ENCODE data around the gene STIM1. TPM values are rescaled to one million over a fixed set of nuclear protein-coding genes. Genes with fewer than 3 reads are reported as not detected.
"Not testable (repeated sequence)": the region's sequence is repeated elsewhere in the genome, so short reads cannot be mapped to it uniquely, and the experiment has no call there.

STIM1 gene
- total RNA-seq, 2 experiments from 2014 or later, result 111 to 113 TPM

DNA sequence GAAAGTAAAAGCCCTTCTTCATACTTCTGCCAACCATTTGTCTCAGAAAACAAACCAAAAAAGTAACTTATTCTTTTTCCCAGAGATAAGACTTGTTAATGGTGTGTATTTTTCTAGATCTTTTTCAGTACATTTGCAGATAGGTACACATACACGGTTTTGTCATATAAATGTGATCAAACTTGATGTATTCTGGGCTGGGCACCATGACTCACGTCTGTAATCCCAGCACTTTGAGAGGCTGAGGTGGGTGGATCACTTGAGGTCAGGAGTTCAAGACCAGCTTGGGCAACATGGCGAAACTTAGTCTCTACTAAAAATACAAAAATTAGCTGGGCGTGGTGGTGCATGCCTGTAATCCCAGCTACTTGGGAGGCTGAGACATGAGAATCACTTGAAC lies 274.8 kb downstream of the STIM1 start:
- POLR2A ChIA-PET, CTCF ChIA-PET, H3K27me3 Mint-ChIP-seq, H3K4me1 Mint-ChIP-seq, H3K27ac Mint-ChIP-seq, DNase-seq, H3K9me3 Mint-ChIP-seq, H3K4me3 Mint-ChIP-seq: not testable (repeated sequence)
- peaks cover 75% of the 10 kb centered on the region for H3K36me3 Mint-ChIP-seq (ENCODE audit: low read depth)

- Mint-ChIP-seq H3K36me3 (ENCODE audit: low read depth) (peaks cover 70% of the 10 kb centered on the region), H3K9me3 (no peaks in the 10 kb centered on the region), H3K4me3 (no peak overlapping the region), H3K27ac (no peak overlapping the region), H3K27me3 (no peaks in the 10 kb centered on the region), H3K4me1 (no peaks in the 10 kb centered on the region)
- DNase-seq, result no peak
- ChIA-PET POLR2A (no interaction called here), CTCF (interaction anchor here (1.1 kb wide), 1 partner anchor 280 kb away, joined by 3 read pairs; no protein-coding TSS in a partner anchor)
These were observed 279.3 kb downstream of the STIM1 start for GRCh38 chr11:4134806-4135205.

- CTCF ChIA-PET, result no interaction called here
- POLR2A ChIA-PET, result no interaction called here
- Mint-ChIP-seq H3K4me3 (no peak overlapping the region), H3K36me3 (ENCODE audit: low read depth) (peaks cover 77% of the 10 kb centered on the region), H3K9me3 (peaks cover 2% of the 10 kb centered on the region), H3K27me3 (no peaks in the 10 kb centered on the region), H3K4me1 (no peaks in the 10 kb centered on the region), H3K27ac (no peak overlapping the region)
- DNase-seq, result no peak
These were observed 283.0 kb downstream of the STIM1 start for GRCh38 chr11:4138497-4138896.

- POLR2A ChIA-PET, result no interaction called here
- H3K4me3 Mint-ChIP-seq, result no peak overlapping the region
- no peaks in the 10 kb centered on the region for H3K4me1 Mint-ChIP-seq
- peaks cover 69% of the 10 kb centered on the region for H3K36me3 Mint-ChIP-seq (ENCODE audit: low read depth)
- H3K9me3 Mint-ChIP-seq, result peaks cover 2% of the 10 kb centered on the region
- no peaks in the 10 kb centered on the region for H3K27me3 Mint-ChIP-seq
- DNase-seq, result no peak
- CTCF ChIA-PET, result interaction anchor here (0.7 kb wide), 2 partner anchors 465 to 469 kb away, joined by 3 to 4 read pairs; no protein-coding TSS in a partner anchor
- H3K27ac Mint-ChIP-seq, result no peak overlapping the region
These were observed 284.7 kb downstream of the STIM1 start for GRCh38 chr11:4140067-4140636.

Other genes with a start within 250 kb of the STIM1 start
- gene ART5, start 213.7 kb upstream of the STIM1 start, total RNA-seq, result not detected
- gene ART1, start 210.5 kb upstream of the STIM1 start, total RNA-seq, result not detected
- 1 to 10 TPM; 1.5 to 1.6 TPM for gene CHRNA10, start 184.3 kb upstream of the STIM1 start, total RNA-seq
- 10 to 100 TPM; 93.9 to 95.2 TPM for gene NUP98, start 58.1 kb upstream of the STIM1 start, total RNA-seq
- gene PGAP2, start 47.1 kb upstream of the STIM1 start, total RNA-seq, result 10 to 100 TPM; 18.0 to 19.0 TPM
- gene RHOG, start 14.7 kb upstream of the STIM1 start, total RNA-seq, result 100 to 1,000 TPM; 192 to 201 TPM
- 100 to 1,000 TPM; 156 to 161 TPM for gene RRM1, start 239.1 kb downstream of the STIM1 start, total RNA-seq

Data from activated CD4-positive, alpha-beta memory T cell treated with anti-CD3 and anti-CD28 coated beads, Interleukin-2, amount 10 ng/mL, durations not matched to agents 7 days and 5 days (primary cell).